Ramos (cell line): ENCODE data around the gene ATP8B1.
"Not testable (repeated sequence)": the region's sequence is repeated elsewhere in the genome, so short reads cannot be mapped to it uniquely, and the experiment has no call there.

Source experiments
- in situ Hi-C: fragments of 300-500 bp; cut with MboI; formaldehyde crosslinking; loops from one replicate; pipeline ENCODE4 v1.14.3; 2022; ENCODE audit warnings: low sequenced_read_pairs; ENCODE audit not compliant: unreplicated experiment

ATP8B1 gene

DNA sequence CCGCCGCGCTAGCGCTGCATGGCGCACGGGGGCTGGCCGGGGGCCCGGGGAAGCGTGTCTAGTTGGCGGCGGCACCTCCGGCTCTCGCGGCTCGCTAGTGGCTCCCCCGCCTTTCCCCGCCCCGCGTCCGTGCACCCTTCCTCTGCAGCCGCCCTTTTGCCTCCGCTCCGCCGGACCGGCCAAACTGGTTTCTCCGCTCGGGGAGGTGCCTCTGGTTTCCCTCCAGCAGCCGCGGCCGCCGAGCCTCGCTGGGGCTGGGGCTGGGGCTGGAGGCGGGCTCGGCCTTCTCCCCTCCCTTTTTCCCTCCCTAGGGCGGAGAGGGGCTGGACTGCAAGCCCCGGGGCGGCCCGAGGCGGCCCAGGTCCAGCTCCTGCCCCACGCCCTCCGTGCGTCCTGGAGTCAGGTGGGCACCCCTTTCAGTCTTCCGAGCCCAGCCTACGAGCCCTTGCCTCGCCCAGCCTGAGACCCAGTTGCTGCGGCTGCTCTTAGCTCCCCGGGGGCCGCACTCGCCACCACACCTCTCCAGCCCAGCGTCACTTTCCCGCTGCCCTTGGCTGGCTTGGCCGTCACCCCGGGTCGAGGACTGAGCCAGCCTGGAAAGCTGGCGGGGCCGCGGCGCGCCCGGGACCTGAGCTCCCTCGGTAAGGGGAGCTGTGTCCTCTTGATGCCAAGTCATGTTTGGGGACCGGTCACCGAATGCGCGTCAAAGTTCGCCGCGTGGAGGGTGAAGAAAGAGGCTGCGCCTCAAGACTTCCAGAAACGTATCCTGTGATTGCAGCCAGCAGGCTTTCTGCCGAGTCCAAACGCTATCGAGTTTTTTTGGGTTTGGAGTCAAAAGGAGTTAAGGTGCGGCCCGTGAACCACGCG is at the start of gene ATP8B1:
ATP8B1 (minus strand) TSS at position 213 of the 867 bp plus-strand sequence. CDS start 71,508 bp downstream, outside the sequence.
- in situ Hi-C loops: no loop called here

DNA sequence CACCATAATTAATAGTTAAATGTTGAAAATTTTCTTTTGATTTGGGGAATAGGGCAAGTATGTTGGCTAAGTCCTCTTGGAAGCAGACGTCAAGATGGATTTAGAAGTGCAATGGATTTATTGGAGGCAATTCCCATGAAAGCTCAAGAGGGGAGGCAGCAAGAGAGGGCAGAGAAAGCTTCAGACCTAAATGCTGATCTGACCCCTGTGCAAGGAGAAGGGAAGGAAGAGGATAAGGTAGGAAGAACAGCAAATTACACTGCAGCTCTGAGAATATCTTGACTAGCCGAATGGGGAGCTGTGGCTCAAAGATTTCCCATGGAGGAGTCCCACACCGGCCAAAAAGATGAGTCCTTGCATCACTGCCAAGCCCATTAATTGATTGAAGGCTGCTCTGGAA is 46.9 kb upstream of the ATP8B1 start:
- in situ Hi-C loops: no loop called here

DNA sequence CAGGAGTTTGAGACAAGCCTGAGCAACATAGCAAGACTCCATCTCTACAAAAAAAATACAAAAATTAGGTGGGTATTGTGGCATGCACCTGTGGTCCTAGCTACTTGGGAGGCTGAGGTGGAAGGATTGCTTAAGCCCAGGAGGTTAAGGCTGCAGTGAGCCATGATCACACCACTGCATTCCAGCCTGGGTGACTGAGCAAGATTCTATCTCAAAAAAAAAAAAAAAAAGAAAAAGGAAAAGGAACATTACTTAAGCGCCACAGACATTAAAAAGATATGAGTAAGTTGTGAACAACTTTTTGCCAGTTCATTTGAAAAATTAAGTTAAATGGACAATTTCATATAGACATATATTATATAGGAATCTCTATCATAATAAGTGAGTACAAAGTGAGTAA is 45.3 kb upstream of the ATP8B1 start:
- in situ Hi-C loops: not testable (repeated sequence)

DNA sequence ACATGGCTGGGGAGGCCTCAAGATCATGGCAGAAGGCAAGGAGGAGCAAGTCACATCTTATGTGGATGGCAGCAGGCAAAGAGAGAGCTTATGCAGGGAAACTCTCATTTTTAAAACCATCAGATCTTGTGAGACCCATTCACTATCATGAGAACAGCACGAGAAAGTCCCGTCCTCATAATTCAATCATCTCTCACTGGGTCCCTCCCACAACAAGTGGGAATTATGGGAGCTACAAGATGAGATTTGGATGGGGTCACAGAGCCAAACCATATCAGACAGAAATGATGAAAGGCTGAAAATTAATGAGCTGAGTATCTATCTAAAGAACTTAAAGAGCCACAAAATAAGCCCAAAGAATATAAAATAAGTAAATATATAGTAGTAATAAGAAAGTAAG is 44.3 kb upstream of the ATP8B1 start:
- in situ Hi-C loops: not testable (repeated sequence)

DNA sequence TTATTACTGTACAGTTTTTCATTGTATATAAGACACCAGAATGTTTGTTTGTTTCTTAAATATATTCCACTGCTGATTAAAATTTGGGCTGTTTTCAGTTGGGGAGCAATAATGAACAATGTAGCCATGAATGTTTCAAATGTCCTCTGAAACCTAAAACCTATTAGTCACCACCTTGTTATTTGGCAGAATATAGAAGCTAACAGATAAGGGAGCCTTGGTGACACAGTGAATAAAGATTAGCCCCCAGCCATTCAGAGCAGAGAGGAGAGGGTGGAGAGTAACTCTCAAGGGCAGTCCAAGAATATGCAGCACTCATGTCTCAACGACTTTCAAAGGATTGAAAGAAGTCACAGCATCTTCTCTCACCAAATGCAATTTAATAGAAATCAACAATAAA is 43.1 kb upstream of the ATP8B1 start:
- in situ Hi-C loops: no loop called here

DNA sequence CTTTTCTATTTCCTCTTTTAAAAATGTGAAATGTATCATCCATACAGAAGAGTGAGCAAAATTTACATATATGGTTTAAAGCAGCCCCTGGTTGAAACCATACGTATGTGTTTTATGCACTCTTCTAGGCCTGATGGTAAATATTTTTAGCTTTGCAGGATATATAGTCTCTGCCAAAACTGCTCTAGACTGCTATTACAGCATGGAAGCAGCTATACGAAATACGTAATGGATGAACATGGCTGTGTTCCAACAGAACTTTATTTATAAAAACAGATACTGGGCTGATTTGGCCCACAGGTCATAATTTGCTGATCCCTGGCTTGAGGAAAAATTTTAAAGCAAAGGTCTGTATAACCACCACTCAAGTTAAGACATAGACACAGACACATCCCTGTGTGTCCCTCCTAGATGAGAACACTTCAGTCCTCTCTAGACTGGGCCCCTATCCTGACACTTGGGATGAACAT is 42.5 kb upstream of the ATP8B1 start:
- in situ Hi-C loops: no loop called here

DNA sequence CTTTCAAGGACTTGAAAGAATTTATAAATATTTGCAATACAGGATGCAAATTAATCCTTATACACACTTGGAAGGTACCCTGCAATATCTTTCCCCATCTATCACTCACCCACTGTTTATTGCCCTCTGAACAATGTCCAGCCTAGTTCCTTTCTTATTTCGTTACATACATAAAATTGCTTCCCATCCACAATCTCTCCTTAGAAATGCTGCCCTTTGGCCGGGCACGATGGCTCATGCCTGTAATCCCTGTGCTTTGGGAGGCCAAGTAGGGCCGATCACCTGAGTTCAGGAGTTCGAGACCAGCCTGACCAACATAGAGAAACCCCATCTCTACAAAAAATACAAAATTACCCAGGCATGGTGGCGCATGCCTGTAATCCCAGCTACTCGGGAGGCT is 41.2 kb upstream of the ATP8B1 start:
- in situ Hi-C loops: no loop called here

DNA sequence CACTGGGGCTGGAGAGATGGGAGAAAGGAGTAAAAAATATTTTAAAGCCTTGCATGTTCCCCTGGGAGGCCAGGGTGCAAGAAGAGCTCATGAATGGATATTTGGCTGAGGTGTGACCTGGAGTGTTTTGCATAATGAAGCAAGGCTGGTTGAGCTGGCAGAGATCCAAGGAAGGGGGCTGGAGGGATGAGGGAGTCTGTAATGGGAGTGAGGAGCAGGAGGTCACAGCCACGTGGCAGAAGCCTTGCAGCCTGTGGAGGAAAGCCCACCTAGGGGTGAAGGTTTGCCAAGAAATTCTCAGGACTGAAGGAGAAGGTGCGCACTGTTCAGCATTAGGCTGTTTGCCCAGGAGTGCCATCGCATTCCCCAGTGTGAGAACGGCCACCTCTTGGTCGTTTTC is 40.3 kb upstream of the ATP8B1 start:
- in situ Hi-C loops: no loop called here

DNA sequence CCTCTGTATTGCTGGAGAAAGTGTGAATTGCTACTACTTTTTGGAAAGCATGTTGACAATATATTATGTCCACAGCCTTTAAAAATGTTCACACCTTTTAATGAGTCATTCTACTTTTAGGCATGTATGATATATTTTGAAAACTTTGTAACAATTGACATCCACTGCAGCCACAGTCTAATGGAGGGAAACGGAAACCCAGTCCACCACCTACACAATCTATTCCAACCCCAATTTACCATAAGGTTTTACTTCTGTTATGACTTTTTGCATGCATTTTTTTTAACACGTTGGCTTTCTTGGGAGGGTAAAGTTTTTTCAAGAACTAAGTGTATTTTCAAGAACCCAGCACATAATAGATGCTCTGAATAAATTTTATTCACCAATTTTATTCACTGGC is 38.5 kb upstream of the ATP8B1 start:
- in situ Hi-C loops: no loop called here

DNA sequence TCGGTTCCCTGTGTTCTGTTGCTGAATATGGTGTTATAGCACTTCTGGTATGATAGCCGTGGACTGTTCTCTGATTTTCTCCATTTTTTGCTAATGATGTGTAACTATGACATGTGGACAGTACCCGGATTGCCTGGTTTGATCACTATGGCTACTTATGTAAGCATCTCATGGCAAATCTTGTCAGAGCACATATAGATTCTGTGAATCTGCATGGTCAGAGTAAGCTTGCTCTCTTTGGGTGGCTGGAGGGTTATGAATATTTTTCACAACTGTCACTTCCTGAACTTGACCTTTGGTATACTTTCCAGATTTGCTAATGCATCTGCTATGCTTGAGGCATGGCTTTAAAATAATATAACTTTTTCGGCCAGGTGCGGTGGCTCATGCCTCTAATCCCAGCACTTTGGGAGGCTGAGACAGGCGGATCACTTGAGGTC is 36.8 kb upstream of the ATP8B1 start:
- in situ Hi-C loops: no loop called here

DNA sequence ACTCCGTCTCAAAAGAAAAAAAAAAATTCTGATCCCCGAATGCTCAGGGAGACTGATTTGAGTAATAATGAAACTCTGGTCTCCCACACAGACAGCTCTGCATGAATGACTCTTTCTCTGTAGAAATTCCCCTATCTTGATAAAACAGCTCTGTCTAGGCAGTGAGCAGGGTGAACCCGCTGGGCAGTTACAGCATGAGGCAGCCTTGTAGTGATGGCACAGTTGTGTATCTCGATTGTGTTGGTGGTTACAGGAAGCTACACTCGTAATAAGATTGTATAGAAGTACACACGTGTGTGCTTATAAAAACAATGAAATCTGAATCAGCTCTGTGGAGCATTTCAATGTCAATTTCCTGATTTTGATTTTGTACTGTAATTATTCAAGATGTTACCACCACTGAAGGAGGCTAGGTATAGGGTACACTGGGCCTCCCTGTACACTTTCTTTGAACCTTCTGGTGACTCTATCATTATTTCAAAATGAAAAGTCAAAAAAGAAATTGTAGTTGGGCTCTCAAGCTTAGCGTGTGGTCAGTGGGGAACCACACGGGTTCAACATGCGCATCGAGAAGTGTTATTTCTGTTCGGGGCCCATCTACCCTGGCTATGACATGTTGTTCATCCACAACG is 34.9 kb upstream of the ATP8B1 start:
- in situ Hi-C loops: no loop called here

DNA sequence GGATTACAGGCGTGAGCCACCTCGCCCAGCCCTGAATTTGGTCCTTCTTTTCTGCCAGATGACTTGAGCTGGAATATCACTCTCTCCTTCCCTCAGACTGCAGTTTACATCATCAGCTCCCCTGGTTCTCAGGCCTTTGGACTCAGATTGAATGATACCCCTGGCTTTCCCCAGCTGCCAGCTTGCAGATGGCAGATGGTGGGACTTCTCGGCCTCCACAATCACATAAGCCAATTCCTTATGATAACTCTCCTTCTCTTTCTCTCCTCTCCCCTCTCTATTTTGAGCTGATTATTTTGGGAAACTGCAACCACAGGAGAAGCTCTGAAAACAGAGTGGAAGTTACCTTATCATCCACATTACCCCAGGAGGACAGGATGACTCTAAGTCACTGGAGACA is 33.4 kb upstream of the ATP8B1 start:
- in situ Hi-C loops: no loop called here

DNA sequence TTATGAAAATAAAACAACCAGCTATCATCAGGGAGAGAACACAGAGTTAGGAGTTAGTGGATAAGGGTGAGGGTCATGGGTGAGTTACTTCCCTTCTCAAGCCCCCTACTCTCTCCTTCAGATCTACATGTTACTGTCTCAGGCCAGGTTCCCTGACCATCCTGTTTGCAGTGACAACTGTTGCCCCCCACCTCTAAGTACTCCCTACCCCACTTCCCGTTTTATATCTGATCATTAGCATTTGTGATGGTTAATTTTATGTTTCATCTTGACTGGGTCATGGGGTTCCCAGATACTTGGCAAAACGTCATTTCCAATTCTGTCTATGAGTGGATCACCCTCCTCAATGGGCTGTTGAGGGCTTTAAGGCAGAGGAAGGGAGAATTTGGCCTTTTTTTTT is 32.8 kb upstream of the ATP8B1 start:
- in situ Hi-C loops: no loop called here

DNA sequence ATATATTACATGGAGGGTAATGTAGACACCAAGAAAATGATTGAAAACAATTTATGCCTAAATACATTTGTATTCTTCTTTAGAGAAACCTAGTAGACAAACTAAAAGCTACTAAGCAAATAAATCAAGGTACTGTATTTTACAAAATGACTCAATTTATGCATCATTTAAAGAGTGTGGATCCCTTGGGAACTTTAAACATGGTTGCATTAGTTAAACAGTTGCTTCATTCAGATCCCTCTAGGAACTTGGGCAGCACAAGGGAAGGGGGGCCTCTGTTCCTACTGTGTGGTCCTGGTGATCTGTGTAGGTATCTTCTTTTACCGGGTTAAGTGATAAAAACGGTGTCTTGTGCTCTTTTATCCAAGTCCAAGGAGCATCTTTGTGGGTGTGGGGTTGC is 31.5 kb upstream of the ATP8B1 start:
- in situ Hi-C loops: no loop called here

DNA sequence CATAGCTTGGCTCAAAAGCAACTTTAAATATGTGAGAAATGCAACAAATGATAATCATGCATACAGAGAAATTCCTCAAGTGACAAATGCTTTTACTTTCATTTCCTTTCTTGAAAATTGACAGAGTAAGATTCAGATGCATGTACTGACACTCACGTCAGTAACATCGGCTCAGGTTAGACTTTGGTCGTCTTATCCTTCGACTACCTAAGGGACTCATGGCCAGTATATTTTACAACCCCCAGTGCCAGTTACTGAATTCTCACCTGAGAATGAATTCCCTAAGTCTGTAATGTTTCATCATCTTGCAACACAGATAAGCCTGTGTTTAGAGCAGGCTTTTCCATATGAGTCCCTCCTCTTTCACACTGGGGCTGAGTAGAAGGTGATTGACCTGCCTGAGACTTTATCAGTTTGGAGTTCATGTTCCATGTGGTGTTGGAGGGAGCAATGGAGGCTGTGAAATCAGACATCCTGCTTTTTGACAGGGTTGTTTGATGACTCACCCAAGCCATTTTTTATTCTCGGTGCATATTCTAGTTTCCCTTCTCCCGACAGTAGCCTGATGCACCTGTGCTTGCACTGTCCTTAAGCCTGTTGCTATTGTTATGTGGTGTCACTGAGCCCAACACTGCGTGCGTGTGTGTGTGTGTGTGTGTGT is 30.5 kb upstream of the ATP8B1 start:
- in situ Hi-C loops: no loop called here

DNA sequence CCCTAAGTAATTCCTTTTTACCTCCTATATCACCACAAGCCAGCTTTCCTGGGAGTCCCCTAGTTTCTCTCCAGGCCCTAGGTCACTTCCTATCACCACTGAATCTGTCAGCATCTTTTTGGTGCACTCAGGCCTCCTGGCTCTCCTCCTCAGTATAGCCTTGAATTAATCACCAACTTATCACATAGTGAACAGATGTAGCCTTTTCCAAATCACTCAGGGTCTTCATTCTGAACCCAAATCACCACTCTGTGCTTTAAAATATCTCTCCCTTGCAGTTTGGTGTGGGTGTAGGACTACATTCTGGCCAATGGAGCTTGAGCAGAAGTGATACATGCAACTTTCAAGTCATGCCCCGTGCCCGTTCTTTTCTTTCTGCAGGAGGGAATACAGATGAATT is 29.6 kb upstream of the ATP8B1 start:
- in situ Hi-C loops: no loop called here

DNA sequence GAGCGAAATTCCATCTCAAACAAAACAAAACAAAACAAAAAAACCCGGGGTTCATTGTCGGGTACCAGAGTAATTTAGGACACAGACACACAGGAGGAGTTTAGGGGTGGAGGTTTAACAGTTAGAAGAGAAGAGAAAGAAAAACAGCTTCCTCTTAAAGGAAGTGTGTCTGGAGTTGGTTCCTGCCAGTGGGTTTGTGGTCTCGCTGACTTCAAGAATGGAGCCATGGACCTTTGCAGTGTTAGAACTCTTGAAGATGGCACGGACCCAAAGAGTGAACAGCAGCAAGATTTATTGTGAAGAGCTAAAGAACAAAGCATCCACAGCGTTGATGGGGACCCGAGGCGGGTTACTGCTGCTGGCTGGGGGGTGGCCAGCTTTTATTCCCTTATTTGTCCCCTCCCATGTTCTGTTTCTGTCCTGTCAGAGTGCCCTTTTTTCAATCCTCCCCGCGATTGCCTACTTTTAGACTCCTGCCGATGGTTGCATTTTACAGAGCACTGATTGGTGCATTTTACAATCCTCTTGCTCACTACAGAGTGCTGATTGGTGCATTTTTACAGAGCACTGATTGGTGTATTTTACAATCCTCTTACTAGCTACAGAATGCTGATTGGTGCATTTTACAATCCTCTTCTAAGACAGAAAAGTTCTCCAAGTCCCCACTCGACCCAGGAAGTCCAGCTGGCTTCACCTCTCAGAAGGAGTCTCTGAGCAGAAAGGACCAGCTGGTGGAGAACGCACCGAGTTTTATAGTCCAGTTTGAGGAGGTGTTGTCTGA is 28.7 kb upstream of the ATP8B1 start:
- in situ Hi-C loops: no loop called here

DNA sequence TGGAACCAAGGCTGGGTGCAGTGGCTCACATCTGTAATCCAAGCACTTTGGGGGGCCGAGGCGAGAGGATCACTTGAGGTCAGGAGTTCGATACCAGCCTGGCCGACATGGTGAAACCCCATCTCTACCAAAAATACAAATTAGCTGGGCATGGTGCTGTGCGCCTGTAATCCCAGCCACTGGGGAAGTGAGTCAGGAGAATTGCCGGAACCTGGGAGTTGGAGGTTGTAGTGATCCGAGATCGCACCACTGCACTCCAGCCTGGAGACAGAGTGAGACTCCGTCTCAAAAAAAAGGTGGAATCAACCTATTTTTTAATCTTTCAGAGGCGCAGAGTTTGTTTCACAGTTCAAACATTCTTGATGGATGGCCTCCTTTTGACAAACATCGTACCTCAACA is 24.5 kb upstream of the ATP8B1 start:
- in situ Hi-C loops: no loop called here

DNA sequence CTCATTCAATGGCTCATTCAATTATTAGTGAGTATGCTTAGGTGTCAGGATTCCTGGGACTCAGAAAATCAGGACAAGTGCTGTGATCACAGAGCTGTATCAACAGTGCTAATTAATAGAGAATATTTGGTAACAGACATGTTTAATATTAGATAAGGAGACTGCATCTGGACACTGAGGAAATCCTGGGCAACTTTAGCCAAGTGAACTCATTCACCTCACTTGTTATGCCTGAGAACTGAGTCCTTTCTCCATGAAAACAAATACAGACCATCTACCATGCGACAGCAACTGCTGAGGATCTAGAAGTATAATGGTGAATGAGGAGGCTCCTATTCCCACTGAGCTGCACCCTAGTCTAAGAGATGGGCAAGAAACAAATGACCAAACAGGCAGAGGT is 23.1 kb upstream of the ATP8B1 start:
- in situ Hi-C loops: no loop called here

DNA sequence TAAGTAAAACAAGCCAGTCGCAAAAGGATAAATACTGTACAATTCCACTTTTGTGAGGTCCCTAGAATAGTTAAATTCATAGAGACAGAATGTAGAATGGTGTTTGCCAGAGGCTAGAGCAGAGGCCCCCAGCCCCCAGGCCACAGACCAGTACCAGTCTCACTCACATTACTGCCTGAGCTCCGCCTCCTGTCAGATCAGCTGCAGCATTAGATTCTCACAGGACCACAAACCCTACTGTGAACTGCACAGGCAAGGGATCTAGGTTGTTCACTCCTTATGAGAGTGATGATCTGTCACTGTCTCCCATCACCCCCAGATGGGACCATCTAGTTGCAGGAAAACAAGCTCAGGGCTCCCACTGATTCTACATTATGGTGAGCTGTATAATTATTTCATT is 17.5 kb upstream of the ATP8B1 start:
- in situ Hi-C loops: not testable (repeated sequence)
